HCT116 (cell line): Measurements from ENCODE around the gene MEN1.

Source experiments
- CEBPB ChIP-seq: IDR thresholded peaks from 2 replicates; pipeline ENCODE4 v1.6.1; 2012; ENCODE audit warnings: low read depth
- CTCF ChIP-seq, 3 experiments: fragments of 200-600 bp in 1 of 3; sonication (generic) in 1 of 3; IDR thresholded peaks in 2 of 3; conservative IDR thresholded peaks in 1 of 3; 2 replicates each; pipeline ENCODE4 v1.5.1; 2012 to 2017; ENCODE audit warnings: low read depth in 2 of 3, low read length in 2 of 3, antibody characterized with exemption in 1 of 3, borderline replicate concordance in 1 of 3, control low read depth in 1 of 3, mild to moderate bottlenecking in 1 of 3, mixed read lengths in 1 of 3, mixed run types in 1 of 3, moderate library complexity in 1 of 3; ENCODE audit not compliant: insufficient read depth in 1 of 3
- EZH2 ChIP-seq: fragments of 200-600 bp; sonication (generic); IDR thresholded peaks from 2 replicates; pipeline ENCODE4 v1.6.1; 2017; ENCODE audit warnings: antibody characterized with exemption, mixed run types
- EZH2phosphoT487 ChIP-seq: fragments of 200-600 bp; IDR thresholded peaks from 2 replicates; pipeline ENCODE4 v1.6.1; 2018; ENCODE audit warnings: antibody characterized with exemption, borderline replicate concordance
- FOSL1 ChIP-seq: IDR thresholded peaks from 2 replicates; pipeline ENCODE4 v1.6.1; 2012; ENCODE audit warnings: low read depth
- JUND ChIP-seq: IDR thresholded peaks from 2 replicates; pipeline ENCODE4 v1.6.1; 2012
- MAX ChIP-seq: IDR thresholded peaks from 2 replicates; pipeline ENCODE4 v1.6.1; 2012
- POLR2A ChIP-seq: IDR thresholded peaks from 2 replicates; pipeline ENCODE4 v1.7.0; 2011; ENCODE audit warnings: borderline replicate concordance; ENCODE audit not compliant: insufficient read depth, insufficient read length; ENCODE audit errors: extremely low read depth
- POLR2AphosphoS5 ChIP-seq: IDR thresholded peaks from 2 replicates; pipeline ENCODE4 v1.6.1; 2011; ENCODE audit warnings: mild to moderate bottlenecking, low read depth, low read length, moderate library complexity
- RAD21 ChIP-seq: IDR thresholded peaks from 2 replicates; pipeline ENCODE4 v1.6.1; 2012; ENCODE audit warnings: low read depth, mild to moderate bottlenecking
- REST ChIP-seq: IDR thresholded peaks from 2 replicates; pipeline ENCODE4 v1.6.1; 2012; ENCODE audit warnings: low read depth
- SIN3A ChIP-seq: IDR thresholded peaks from 2 replicates; pipeline ENCODE4 v1.6.1; 2012; ENCODE audit warnings: low read depth
- SP1 ChIP-seq: IDR thresholded peaks from 2 replicates; pipeline ENCODE4 v1.6.1; 2012; ENCODE audit warnings: low read depth
- YY1 ChIP-seq: IDR thresholded peaks from 2 replicates; pipeline ENCODE4 v1.6.1; 2011; ENCODE audit warnings: low read length, low read depth, moderate library complexity, mild to moderate bottlenecking; ENCODE audit not compliant: insufficient replicate concordance; ENCODE audit errors: extremely low read depth

- TF ChIP-seq POLR2AphosphoS5 (no peak; the same call in 1 of the 2 replicates), CTCF (IDR thresholded peaks at IDR 0.05 in 2 of 3, conservative IDR thresholded peaks at IDR 0.05 in 1 of 3; ENCODE audit: borderline replicate concordance in 1 of 3, insufficient read depth in 1 of 3, low read depth in 2 of 3, low read length in 2 of 3) (no peak), SIN3A (no peak), EZH2 (no peak), POLR2A (no peak), REST (no peak), CEBPB (no peak), FOSL1 (no peak), MAX (no peak), RAD21 (no peak), SP1 (no peak), EZH2phosphoT487 (no peak), YY1 (no peak), JUND (no peak)
Measured at GRCh38 chr11:64766881-64767280, 43.5 kb downstream of the MEN1 start.
